Esophagus mucosa (tissue), 1 donor: Measurements from ENCODE around the gene NFAT5. TPM values are rescaled to one million over a fixed set of nuclear protein-coding genes. Genes with fewer than 3 reads are reported as not detected.

Source experiments
- ATAC-seq: fragments of 200-7000 bp; cut with Tn5 transposase; one replicate; pipeline ENCODE4 v1.9.1; 2020
- total RNA-seq: library from RNA; stranded (reverse); gene quantifications from one replicate; pipeline ENCODE4 v1.2.4, GENCODE V29; 2023
- donor health status: DM: yes; HTN: yes; CAD: no.

NFAT5 gene
- total RNA-seq, 1 donor from 2014 or later: 28.3 TPM

DNA sequence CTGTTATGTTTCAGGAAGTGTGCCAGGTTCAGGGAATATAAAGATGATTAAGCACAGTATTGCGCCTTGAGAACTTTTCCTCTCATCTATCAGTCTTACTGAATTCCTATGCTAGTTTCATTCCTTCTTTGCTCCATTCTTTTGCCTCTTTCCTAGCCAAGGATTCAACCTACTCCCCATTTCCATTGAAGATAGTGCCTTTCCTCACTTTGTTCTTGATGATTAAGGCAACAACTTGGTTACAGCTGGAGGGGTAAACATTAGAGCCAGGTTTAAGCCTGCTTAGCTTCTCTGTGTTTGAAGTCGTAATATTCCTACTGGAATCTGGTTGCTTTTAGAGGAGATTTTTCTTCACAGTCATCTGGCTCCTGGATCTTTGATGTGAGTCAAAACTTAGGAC is 85.5 kb downstream of the NFAT5 start:
- ATAC-seq: no peak

DNA sequence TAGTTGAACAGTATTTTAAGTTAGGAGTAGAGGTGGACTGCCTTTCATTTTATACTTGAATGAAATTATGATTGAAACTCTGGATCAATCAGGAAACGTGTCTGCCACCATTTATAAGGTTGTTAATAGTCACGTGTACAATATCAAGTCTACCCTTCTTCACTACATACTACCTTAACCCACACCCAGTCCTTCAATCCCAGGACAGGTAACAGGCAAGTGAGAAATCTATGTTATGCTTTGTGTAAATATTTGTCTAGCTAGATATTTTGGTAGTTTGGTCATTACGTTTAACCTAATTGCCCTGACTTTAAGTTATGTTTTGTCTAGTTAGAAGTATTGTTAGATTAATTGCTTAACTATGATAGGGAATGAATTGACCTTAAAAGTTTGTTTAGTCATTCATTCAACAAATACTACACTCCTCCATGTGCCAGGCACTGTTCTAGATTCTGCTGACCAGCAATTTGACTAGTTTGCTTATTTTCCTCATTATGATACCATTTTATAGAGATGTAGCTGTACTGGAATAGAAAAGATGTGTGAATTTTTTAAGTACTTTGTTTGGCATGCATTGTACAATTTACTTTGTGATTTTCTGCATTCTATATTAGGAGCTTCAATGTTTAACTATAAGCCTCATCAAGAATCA is 88.6 kb downstream of the NFAT5 start:
- ATAC-seq: no peak

DNA sequence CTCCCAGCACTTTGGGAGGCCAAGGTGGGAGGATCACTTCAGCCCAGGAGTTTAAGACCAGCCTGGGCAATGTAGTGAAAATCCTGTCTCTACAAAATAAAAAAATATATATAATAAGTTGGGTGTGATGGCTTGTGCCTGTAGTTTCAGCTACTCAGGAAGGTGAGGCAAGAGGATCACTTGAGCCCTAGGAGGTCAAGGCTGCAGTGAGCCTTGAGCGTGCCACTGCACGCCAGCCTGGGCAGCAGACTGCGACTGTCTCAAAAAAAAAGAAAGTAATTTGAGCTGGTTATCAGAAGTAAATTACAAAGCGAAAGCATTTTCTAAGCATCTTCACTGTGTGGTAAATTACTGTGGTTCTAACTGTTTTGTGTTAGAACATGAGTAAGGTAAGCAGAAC is 94.4 kb downstream of the NFAT5 start:
- no peak for ATAC-seq

DNA sequence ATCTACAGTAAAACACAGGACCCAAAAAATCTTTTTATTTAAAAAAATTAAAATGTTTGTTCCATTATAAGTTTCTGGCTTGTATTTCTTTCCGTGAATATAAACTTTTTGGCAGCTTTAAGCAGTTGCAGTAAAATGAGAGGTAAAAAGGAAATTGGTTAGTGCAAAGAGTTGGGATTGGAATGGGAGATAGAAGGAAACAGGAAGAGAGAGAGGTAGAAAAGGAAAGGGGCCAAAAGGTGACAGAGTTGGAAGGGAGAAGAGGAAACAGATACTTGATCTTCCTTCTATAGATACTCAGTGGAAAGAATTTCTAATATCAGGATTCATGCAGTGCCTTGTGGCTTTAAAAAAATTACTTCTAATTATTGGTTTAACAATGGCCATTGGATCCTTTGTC is 97.1 kb downstream of the NFAT5 start:
- no peak for ATAC-seq

DNA sequence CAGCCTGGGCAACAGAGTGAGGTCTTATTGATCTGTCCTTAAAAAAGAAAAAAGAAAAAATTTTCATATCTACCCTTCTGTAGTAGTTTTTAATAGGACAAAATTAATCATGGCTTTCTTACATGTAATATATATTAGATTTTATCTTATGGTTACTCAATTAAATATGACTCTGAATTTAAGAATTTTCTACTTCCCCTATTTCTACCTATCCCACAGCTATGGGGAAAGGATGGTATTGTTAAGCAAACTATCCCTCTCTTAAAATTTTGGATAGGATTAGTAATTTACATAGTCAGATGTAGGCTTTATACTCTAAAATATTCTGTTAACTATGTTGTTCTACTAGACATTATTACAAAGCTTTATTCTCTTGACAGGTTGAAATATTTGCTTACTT is 98.1 kb downstream of the NFAT5 start:
- no peak for ATAC-seq

DNA sequence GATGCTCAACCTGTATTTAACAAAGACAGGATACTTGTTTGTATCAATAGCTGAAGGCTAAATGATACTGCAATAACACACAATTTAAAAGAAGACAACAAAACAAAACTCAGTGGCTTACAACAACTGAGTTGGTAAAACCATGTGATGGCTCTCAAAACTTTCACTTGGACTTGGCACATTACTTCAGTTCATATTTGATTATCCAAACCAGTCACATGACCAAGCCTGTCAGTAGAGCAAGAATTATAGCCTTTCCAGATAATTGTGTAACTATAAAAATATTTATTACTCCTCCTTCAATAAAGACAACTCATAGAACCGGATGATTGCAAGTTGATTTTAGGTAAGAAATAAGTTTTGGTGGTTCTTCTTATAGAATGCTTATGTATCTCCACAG is 103.8 kb downstream of the NFAT5 start:
- ATAC-seq: no peak

DNA sequence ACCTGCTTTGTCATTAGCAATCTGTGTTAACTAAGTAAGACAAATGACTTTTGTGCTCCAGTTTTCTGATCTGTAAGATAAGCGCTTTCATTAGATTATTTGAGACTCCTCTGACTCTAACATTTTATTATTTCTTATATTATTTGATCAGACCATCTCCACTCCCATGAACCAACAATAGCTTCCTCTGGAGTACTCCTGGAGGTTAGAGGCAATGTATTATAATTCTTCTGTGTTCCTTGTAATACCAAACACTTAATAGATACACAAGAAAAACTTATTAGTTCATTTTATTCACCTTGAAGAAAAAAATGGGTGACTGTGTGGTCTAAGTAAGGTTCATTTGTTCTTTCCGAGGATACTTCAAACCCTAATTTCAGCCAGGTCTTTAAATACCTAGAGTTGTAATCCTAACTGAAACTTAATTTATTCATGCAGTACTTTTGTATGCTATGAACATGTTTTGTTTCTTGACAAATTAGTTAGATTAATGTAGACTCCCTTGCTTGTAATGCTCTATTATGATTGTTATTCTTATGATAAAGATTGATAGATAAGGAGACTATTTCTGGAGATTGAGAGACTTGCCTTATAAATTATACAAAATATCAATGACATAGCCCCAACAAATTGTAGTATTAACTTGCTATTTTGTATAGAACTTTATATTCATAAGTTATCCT is 106.7 kb downstream of the NFAT5 start:
- no peak for ATAC-seq

DNA sequence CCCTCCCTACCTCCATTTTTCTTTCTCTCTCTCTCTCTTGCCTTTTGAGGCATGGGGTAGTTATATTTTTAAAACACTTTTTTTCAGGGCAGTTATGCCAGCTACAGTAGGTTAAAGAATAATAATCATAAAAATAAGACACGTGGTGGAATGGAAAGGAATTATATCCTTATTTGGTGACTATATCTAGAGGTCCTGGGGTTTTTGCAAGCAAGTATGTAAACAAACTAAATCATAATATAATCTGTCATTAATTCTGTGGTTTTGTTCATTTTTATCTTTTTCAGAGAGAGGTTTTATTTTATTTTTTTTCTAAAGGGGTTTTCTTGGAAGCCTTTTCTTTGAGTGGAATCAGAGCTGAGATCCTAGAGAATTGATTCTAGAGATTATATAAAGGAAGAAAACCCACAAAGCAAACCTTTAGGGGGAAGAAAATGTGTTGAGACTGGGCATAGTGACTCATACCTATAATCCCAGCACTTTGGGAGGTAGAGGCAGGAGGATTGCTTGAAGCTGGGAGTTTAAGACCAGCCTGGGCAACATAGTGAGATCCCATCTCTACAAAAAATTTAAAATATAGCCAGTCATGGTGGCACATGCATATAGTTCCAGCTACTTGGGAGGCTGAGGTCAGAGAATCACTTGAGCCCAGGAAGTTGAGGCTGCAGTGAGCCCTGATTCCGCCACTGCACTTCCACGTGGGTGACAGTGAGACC is 107.4 kb downstream of the NFAT5 start:
- no peak for ATAC-seq

DNA sequence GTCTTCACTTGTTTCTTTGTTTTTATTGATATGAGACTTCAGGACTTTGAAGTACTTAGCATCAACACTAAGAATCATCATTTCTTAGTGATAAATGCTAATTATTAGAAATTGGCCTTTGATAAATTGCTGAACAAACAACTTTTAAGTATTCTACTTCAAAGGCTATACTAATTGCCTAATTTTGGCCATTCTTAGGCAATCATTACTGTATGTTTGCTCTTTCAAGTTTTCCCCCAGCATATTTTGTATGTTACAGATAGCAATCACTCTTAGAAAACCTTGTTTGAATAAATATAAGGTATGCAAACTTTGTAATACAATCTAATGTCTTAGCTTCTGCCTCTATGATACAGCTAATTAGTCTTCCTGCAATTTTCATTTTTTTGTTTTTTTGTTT is 114.6 kb downstream of the NFAT5 start:
- ATAC-seq: no peak

DNA sequence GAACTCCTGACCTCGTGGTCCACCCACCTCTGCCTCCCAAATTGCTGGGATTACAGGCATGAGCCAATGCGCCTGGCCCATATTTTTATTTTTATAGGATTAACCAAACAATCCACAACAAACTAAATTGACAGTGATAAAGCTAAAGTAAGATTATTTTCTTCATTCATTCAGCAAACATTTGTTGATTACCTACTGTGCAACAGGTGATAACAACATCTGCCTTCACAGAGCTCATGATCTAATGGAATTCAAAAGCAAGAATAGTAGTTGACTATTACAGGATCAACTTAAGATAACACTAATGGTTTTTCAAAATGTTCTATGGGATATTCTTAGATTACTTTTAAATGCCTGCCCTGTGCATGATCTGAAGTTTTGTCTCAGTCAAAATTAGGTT is 122.8 kb downstream of the NFAT5 start:
- ATAC-seq: no peak

DNA sequence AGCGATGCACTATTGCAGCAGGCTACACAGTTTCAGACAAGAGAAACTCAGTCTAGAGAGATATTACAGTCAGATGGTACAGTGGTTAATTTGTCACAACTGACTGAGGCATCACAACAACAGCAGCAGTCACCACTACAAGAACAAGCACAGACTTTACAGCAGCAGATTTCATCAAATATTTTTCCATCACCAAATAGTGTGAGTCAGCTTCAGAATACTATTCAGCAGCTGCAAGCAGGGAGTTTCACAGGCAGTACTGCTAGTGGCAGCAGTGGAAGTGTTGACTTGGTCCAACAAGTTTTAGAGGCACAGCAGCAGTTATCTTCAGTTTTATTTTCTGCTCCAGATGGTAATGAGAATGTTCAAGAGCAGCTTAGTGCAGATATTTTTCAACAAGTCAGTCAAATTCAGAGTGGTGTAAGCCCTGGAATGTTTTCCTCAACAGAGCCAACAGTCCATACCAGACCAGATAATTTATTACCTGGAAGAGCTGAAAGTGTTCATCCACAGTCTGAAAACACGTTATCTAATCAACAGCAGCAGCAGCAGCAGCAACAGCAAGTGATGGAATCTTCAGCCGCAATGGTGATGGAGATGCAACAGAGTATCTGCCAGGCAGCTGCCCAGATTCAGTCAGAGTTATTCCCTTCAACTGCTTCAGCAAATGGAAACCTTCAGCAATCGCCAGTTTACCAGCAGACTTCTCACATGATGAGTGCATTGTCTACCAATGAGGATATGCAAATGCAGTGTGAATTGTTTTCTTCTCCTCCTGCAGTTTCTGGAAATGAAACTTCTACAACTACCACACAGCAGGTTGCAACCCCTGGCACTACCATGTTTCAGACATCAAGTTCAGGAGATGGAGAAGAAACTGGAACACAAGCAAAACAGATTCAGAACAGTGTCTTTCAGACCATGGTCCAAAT is 126.5 kb downstream of the NFAT5 start:
- ATAC-seq: no peak

DNA sequence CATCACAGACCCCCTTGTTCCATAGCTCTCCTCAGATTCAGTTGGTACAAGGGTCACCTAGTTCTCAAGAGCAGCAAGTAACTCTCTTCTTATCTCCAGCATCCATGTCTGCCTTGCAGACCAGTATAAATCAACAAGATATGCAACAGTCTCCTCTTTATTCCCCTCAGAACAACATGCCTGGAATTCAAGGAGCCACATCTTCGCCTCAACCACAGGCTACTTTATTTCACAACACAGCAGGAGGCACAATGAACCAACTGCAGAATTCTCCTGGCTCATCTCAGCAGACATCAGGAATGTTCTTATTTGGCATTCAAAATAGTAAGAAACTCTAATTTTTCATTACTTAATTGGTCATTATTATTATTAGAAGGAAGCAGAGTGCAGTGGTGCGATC is 128.2 kb downstream of the NFAT5 start:
- ATAC-seq: no peak

DNA sequence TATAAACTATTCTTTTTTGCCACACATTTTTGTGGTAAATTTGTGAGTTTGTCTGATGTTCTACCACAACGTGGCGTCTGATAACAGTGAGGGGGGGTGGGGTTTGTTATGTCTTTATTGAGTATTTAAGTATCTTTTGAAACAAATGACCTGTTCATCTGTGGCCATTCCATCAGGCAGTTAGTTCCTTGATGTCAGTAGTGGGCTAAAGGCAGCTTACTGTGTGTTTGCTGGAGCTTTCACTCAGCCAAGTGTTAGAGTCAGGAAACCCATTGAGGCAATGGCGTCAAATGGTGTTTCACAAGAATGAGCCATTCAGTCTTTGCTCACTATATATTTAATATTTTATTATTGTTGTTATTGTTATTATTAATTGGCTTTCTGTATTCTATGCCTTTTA is 132.6 kb downstream of the NFAT5 start:
- no peak for ATAC-seq

DNA sequence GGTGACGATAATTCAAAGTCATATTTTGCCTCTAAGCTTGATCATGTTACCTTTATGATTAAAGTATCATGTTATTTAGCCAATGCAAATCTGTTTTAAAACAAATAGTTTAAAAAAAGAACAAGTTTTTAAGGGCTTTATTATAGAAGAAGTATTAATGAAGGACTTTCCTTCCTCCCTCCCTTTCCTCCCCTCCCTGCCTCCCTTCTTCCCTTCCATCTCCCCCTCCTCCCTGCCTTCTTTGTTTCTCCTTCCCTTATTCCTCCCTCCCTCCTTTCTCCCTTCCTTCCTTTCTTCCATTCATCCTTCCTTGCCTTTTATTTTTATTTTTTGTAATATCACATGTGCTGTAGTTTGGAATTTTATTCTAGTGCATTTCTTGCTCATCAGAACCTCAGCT is 134.1 kb downstream of the NFAT5 start:
- ATAC-seq: no peak

DNA sequence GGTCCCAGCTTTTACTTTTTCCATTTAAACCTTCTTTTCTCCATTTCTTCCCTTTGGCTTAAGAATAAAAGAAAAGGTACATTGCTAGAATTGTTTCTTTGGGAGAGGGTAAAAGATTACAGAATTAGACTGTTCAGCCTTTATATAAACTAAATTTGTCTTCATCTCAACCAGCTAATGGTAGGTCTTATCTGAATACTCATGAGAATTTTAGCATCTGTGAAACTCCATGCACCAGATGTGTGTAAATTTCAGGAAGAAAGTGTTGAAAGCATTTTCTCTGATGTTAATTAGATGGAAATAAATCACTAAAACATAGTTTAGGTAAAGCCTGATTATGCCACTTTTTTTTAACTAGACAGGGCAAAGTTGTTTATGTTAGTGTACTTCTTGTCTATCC is 135.7 kb downstream of the NFAT5 start:
- no peak for ATAC-seq

DNA sequence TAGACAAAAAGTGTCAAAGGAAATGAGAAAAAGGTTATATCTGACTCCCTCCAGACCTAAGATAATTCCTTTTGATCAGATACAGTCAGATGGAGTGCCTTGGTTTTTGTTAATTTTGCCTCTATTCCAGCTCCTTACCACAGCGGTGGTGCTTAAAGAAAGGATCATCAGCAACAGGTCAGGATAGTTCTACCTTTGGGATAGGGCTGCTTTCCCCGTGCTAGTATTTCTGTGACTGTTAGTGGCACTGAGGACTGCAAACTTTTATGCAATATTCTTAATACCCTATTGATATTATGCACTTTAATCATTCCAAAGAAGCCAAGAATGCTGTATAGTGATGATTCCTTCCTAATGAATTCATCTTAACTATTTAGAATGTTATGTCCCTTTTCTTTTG is 136.1 kb downstream of the NFAT5 start:
- ATAC-seq: no peak

DNA sequence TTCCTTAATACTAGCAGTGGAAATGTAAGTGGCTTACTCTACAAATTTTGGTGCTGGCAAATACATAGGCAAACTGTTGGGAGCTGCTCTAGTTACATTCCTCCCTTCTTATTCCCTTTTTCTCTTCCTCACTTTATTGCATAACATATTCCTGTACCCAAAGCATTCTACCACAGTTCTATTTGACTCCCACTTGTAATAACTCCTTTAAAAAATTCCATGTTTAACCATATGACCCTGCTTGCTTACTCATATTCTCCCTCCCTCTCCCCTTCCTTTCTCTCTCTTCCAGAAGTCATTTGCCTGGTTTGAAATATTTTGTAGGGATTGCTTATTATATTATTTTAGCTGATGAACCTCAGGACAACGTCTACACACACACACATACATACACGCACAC is 137.9 kb downstream of the NFAT5 start:
- ATAC-seq: no peak

DNA sequence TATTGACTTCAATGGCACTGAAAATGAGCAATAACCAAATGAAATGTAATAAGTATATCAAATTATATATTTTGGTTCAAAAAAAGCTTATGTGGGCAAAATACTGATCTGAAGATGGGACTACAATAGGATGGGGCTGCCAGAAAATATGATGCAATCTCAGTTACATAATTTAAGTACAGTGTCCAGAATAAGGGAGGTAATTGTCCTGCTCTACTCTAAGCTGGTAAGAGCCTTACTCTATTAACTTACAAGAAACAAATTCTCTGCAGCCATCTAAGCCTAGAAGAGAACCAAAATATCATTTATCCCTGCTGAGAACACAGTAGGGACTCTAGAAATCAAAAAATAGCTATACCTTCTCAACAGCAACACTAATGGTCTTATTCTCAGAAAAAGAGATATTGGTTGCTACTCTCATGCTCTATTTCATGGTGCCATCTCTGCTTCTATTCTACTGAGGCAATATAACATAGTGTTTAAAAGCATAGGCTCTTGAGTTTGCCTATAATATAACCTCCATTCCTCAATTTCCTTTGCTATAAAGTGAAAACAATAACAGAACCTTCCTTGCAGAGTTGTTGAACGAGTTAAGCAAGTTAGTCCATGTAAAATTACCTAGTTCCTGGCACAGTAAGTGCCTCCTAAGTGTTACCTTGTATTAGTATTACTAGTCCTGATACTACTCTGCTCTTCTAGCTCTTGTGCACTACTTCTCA is 140.6 kb downstream of the NFAT5 start:
- ATAC-seq: peak; percentile 72

DNA sequence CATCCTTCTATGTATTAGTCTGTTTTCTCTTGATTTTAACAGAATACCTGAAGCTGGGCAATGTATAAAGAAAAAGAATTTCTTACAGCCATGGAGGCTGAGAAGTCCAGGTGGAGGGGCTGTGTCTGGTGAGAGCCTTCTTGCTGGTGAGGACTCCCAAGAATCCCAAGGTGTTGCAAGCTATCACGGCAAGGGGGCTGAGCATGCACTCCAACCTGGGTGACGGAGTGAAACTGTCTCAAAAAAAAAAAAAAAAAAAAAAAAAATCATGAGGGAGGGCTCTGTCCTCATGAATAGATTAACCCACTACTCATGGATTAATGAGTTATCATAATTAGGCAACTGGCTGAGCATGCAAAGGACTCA is 141.2 kb downstream of the NFAT5 start:
- ATAC-seq: no peak

DNA sequence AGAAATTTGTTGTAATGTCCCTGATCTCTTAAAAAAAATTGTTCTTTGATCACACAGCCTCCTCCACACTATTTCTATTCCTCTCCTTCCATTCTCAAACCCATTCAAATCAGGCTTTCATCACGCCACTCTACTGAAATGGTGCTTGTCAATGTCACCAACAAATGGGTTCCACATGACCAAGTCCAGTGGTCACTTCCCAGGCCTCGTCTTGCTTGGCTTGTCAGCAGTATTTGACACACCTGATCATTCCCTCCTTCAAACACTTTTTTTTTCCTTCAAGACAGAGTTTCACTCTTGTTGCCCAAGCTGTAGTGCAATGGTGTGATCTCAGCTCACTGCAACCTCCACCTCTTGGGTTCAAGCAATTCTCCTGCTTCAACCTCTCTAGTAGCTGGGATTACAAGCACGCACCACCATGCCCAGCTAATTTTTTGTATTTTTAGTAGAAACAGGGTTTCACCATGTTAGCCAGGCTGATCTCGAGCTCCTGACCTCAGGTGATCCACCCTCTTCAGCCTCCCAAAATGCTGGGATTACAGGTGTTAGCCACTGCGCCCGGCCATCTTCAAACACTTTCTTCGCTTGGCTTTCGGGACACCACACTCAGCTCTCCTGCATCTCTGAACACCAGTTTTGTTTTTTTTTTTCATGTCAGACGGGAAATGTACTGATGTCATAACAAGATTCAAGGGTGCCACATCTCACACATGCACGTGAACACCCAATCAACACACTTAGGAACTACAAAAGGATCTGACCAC is 142.3 kb downstream of the NFAT5 start:
- peak; percentile 18 for ATAC-seq

DNA sequence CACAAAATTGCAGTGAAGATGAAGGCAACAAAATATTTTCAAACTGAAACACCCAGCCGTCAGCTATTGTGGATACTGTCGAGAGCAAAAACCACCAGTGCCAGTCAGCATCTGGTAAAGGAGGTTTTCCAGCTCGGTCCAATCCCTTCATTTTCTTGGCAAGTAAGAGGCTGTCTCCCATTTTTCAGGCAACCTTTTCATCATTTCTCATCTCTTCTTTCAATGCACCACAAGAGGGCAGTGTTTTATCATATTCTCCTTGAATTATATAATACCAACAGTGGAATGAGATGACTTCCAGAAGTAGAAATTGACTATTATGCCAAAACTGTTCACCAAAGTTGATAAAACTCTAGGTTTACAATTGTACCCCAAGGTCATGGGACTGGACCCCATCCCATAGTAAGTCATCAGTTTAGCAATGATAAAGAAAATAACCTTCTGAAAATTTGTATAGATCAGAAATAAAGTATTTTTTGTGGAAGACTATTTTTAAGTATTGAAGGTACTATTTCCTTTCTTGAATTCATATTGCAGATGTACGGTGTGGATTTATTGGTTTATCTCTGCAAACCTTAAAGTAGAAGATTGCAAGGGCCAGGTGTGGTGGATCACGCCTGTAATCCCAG is 143.8 kb downstream of the NFAT5 start:
- peak; percentile 37 for ATAC-seq
